Activated T-helper 2 cell treated with anti-CD3 and anti-CD28 coated beads, Interferon-gamma antibody, Interleukin-2, Interleukin-4, amounts not matched to agents 10 μg/mL and 5 μg/mL and 100 μg/mL, durations not matched to agents 14 hours and 24 hours and 36 hours (primary cell): Measurements from ENCODE around the gene POTEF. TPM values are rescaled to one million over a fixed set of nuclear protein-coding genes. Genes with fewer than 3 reads are reported as not detected.
"Not testable (repeated sequence)": the region's sequence is repeated elsewhere in the genome, so short reads cannot be mapped to it uniquely, and the experiment has no call there.

ENCODE experiments used
- DNase-seq: peaks from one replicate; pipeline ENCODE4 v3.0.0; 2021; ENCODE audit warnings: low spot score
- H3K27ac Mint-ChIP-seq: one replicate; pipeline ENCODE4 v1.8.0; 2021; ENCODE audit warnings: mixed read lengths
- H3K27me3 Mint-ChIP-seq: one replicate; pipeline ENCODE4 v1.8.0; 2021; ENCODE audit warnings: low read depth, mixed read lengths
- H3K36me3 Mint-ChIP-seq: one replicate; pipeline ENCODE4 v1.8.0; 2021; ENCODE audit warnings: low read depth, mixed read lengths
- H3K4me1 Mint-ChIP-seq: one replicate; pipeline ENCODE4 v1.8.0; 2021; ENCODE audit warnings: low read depth, mixed read lengths
- H3K4me3 Mint-ChIP-seq: one replicate; pipeline ENCODE4 v1.8.0; 2021; ENCODE audit warnings: low read depth, mild to moderate bottlenecking, moderate library complexity, mixed read lengths
- H3K9me3 Mint-ChIP-seq: one replicate; pipeline ENCODE4 v1.8.0; 2021; ENCODE audit warnings: mixed read lengths
- intact Hi-C: fragments of 100-400 bp; cut with micrococcal nuclease; formaldehyde crosslinking; loops from one replicate; pipeline ENCODE4 v1.15.1; 2023
- total RNA-seq: library from RNA; stranded (reverse); gene quantifications from 2 replicates; pipeline ENCODE4 v1.2.3, GENCODE V29; 2022

POTEF gene
- total RNA-seq, 1 donor from 2014 or later = not detected

DNA sequence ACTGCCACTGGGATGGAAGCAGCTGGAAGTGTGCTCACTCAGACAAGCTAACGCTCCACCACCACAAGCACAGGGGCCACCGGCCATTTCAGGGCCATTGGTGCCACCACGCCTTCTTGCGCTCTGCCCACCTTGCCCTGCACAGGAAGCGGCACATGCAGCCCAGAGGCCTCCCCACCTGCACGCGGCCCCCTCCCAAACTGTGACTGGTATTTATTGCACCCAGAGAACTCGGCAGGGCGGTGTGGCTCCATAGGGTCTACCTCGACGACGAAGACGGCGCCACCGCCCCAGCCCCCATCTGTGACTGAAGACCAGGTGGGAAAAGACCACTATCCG is 90.8 kb downstream of the POTEF start:
- DNase-seq, intact Hi-C loops, H3K27me3 Mint-ChIP-seq, H3K4me3 Mint-ChIP-seq, H3K27ac Mint-ChIP-seq, H3K4me1 Mint-ChIP-seq, H3K9me3 Mint-ChIP-seq, H3K36me3 Mint-ChIP-seq: not testable (repeated sequence)

DNA sequence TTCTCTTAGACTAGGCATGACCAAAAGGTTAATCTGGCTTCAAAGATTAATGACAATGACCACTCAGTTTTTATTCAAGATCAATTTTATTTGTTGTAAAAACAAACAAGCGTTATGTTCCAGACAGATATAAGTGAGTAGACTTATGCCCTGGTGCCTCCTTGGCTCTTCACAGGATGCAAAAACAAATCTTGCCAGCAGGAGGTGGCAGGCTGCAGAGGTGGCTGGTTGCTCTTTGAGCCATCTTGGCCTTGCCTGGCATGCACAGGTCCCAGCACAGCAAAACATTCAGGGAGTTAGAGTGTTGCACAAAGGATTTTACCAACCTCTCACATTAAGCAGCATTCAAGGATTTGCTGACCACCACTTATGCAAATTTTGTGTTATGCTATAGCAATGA is 103.1 kb downstream of the POTEF start:
- H3K27me3 Mint-ChIP-seq, DNase-seq, intact Hi-C loops, H3K4me1 Mint-ChIP-seq, H3K9me3 Mint-ChIP-seq, H3K27ac Mint-ChIP-seq, H3K36me3 Mint-ChIP-seq, H3K4me3 Mint-ChIP-seq: not testable (repeated sequence)

Other genes with a start within 250 kb of the POTEF start
- gene RAB6C, start 149.6 kb downstream of the POTEF start, total RNA-seq = not detected in 2 replicates
- 0.94 and 1.1 TPM in 2 replicates for gene CCDC74B, start 15.9 kb upstream of the POTEF start, total RNA-seq
- 84.3 and 84.8 TPM in 2 replicates for gene SMPD4, start 52.4 kb upstream of the POTEF start, total RNA-seq
- 349 and 376 TPM in 2 replicates for gene MZT2B, start 53.0 kb upstream of the POTEF start, total RNA-seq
- gene TUBA3E, start 69.2 kb upstream of the POTEF start, total RNA-seq = not detected in 2 replicates
- gene IMP4, start 213.7 kb upstream of the POTEF start, total RNA-seq = 136 and 142 TPM in 2 replicates
- 72.6 and 72.9 TPM in 2 replicates for gene PTPN18, start 226.8 kb upstream of the POTEF start, total RNA-seq